C4-2B (cell line): Measurements from ENCODE around the gene GGTLC1.

ENCODE experiments used
- H3K27ac ChIP-seq: fragments of 450-650 bp; 2 replicates; pipeline ENCODE4 v1.5.1; 2017
- CTCF ChIP-seq: fragments of 450-650 bp; conservative IDR thresholded peaks from 2 replicates; pipeline ENCODE4 v1.5.1; 2017; ENCODE audit warnings: mild to moderate bottlenecking
- ZFX ChIP-seq: fragments of 450-650 bp; IDR thresholded peaks from 2 replicates; pipeline ENCODE4 v1.6.1; 2017

The GGTLC1 gene

GRCh38 chr20:23938118-23938438 is 50.5 kb downstream of the GGTLC1 start:
- no peak for TF ChIP-seq ZFX
- TF ChIP-seq CTCF, result no peak
- H3K27ac ChIP-seq, result no peak overlapping the region

GRCh38 chr20:23937303-23938117 is 51.1 kb downstream of the GGTLC1 start:
- TF ChIP-seq ZFX (no peak), CTCF (peak; percentile 78)
- H3K27ac ChIP-seq, result no peak overlapping the region
